NCI-H2196 treated with DMSO at 0.1 percent for 48 hours (cell line): ENCODE results near the gene LHPP.

ENCODE experiments used
- DNase-seq: peaks from one replicate; lab custom pipeline; 2025; ENCODE audit not compliant: unreplicated experiment; lab: John Stamatoyannopoulos, UW

The LHPP gene

GRCh38 chr10:124447751-124448466 is 13.7 kb upstream of the LHPP start:
- no peak for DNase-seq

GRCh38 chr10:124448696-124449169 is 12.9 kb upstream of the LHPP start:
- DNase-seq = no peak

DNA sequence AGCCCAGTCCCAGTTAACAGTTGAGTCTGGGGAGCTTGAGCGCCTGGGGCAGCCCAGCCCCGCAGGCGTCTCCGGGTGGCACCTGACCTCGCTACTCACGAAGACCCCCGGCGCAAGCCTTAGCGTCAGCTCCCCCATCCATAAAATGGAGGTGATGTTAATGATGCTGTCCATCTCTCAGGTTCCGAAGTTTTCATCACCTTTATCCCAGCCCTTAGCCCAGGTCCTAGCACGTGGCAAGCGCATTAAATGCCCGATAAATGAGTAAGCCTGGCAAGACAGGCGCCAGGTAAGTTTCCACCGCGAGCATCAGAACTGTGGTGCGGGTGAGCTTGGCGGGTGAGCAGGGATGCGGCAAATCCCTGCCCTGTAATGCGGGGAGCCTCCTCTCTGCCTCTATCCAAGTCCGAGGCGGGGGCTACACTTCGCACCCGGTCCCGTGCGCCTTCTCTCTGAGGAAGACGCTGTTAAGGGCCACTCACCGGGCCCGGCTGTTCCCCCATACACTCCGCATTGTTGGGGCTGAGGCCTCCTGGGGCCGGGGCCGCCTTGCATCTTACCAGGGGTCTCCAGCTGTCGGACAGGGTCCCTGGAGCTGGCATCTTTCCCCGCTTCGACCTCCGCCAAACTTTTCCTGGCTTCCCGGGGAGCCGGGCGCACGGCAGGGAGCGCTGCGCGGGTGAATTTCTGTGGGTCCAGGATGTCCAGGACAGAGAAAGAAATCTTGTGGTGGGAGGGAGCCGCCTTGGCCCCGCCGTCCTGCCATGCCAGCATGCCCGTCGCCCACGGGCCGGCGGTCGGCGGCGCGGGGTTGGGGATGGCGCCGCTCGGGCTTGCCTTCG is 12.2 kb upstream of the LHPP start:
- no peak for DNase-seq

- peak; percentile 17 for DNase-seq
Observed at GRCh38 chr10:124450012-124450782, 11.4 kb upstream of the LHPP start, which contains the start of gene NKX1-2. Gene NKX1-2 (minus strand): TSS chr10:124450035. CDS start chr10:124449943, 92 bp downstream.

- DNase-seq = no peak
Observed at GRCh38 chr10:124450783-124451057, 10.9 kb upstream of the LHPP start.

DNA sequence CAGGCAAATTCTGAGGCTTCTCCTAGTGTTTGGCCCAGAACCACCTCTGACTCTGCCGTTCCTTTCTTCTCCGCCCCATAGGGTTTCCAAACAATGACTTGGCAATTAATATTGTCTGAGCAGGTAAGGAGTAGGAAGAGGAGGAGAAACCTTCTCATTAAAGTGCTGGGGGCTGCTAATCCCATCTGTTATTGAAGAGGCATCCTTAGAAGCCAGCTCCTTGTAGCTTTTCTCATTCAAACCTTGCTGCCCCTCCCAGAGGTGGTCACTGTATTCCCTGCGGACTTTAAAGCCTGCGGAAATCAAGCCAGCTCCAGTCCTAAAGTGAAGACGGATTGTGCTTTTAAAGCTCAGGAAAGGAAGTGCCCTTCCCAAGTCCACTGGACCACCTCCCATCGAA is 10.3 kb upstream of the LHPP start:
- no peak for DNase-seq

DNA sequence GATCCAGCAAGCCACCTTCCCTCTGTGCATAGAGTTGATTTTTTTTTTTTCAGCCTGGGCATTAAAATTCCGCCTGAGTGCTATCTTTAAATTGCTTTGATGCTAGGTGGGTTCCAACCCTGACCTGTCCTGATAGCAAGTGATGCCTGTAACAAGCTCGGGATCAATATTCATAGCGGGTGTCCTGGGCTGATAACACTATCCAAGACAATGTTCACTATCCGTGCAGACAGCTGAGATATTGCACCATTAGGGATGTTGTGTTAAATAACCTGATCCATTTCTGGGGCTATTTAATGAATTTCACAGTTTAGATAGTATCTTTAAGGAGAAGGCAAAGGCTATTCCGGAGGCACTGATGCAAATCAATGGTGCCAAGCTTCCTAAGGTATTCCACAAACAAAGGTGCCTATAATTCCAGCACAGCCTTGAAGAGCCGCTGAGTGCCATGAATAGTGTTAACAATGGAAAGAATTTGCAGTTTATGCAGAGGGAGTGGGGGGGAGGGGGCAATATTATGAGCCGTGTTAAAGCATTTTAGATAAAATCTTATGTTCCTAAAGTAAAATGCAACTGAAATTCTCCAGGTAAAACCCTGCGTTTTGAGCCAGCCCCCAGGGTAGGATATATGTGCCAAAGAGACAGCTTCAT is 7.5 kb upstream of the LHPP start:
- DNase-seq = no peak

DNA sequence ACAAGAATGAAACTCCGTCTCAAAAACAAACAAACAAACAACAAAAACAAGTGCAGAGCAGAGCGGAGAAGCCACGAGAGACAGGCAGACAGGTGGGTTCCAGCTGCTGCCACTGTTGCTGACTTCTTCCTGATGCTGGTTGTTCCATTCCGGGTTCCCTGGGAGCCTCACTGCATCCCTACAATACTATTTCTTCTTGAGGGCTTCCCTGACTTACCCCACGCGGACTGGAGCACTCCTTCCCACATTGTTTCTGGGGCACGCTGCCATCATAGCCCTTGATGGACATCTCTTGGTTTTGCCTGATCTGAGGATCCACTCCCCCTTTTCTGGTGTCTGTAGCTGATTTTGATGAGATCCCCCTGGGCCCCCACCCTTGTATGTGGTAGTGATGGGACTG is 6.2 kb upstream of the LHPP start:
- no peak for DNase-seq

DNA sequence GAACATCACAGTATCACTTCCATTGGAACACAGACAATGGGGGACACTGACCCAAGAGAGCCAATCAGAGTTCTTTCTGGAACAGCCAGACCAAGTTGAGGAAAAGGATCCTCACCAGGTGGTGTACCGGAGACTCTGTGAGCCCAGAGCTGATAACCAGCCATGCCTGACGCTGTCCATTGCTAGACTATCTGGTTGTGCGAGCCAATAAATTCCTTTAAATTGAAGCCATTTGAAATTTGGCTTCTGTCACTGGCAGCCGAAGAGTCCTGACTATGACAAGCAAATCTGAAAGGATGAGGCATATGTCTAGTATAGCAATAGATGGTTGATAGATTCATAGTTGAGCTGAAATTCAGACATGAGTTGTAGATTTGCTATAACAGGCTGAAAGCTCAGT is 3.1 kb upstream of the LHPP start:
- DNase-seq = no peak

DNA sequence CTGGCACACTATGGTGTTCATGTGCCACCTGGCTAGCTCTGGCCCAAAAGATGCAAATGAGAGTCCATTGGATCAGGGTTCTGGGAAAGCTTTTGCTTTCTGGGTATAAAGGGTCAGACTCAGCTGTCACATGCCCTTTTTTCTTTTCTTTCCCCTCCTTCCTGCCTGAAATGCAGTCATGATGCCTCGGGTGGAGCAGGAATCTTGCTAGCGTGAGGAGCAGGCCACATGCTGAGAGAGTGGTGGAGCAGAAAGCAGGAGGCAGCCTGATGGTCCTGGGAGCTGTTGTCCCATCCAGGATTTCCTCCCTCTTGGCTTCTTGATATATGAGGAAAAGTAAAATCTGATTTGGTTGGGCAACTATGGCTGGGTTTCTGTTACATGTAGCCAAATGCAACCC is 2.7 kb upstream of the LHPP start:
- no peak for DNase-seq

- no peak for DNase-seq
Observed at GRCh38 chr10:124459395-124459794, 2.2 kb upstream of the LHPP start.

DNA sequence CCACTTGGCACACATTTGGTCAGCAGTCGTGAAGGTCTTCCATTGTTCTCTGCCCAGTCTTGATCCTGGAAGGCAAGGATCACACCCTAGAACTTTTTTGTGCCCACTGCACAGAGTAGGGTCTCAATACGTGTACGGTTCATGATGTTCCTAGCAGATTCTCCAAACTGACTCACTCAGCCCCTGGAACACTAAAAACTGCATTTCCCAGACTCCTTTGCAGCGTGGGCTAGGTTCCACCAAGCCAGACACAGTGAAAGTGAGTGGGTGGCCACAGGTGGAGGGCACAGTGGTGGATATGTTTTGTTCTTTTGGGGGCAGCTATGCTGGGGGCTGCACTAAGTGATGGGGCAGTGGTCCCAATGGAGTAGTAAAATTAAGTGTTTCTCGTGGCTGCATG is 1.5 kb upstream of the LHPP start:
- no peak for DNase-seq

- no peak for DNase-seq
Observed at GRCh38 chr10:124462348-124462695, 699 bp downstream of the LHPP start.

GRCh38 chr10:124464028-124464965 is 2.7 kb downstream of the LHPP start:
- DNase-seq = no peak

DNA sequence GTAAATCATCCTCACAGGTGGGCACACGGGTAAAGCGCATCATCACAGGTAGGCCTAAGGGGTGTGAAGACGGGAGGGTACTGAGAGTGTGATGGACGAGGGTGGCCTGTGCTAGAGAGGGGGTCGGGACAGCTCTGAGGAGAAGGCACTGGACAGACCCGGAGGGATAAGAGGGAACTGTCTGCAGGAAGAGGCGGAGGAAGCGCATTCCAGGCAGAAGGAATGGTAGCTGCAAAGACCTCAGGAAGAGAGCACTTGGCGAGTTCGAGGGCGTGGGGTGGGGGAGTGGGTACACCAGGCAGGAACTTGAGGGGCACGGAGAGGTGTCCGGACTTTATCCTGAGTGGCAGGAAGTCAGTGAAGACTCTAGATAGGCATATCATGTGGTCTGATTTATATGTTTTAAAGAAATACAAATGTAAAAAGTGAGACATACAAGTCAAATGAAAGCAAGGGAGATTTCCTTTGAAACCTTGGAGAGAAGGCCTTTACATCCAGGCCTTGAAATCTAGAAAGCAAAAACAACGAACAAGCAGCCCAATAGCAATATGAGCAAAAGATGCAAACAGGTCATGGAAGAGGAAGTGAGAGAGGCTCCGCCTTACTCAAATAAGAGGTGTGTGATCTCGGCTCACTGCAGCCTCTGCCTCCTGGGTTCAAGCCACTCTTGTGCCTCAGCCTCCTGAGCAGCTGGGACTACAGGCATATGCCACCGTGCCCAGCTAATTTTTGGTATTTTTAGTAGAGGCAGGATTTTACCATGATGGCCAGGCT is 3.6 kb downstream of the LHPP start:
- no peak for DNase-seq

DNA sequence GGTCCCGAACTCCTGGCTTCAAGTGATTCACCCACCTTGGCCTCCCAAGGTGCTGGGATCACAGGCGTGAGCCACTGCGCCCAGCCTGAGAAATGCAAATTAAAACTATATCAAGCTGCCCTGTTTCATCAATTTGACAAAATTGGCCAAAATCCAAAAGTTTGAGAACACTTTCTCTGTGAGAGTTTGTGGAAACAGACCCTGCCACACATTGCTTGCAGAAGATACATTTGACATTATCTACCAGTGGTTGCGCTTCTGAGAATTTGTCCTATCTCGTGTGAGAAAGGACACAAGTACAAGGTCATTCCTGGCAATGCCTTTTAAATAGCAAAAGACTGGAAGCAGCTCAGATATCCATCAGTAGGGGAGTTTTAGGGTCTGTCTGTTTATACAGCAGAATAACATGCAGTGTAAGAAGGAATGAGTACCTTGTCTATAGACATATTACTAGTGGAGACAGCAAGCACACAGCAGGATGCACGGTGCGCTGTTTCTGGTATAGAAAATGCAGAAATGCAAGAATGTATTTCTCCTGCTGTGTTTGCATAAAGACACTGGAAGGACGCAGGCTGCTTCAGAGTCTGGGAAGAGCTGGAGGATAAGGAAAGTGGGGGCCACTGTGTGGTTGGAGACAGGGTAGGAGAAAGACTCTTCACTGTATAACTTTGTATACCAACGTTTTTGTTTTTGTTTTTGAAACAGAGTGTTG is 4.3 kb downstream of the LHPP start:
- no peak for DNase-seq

DNA sequence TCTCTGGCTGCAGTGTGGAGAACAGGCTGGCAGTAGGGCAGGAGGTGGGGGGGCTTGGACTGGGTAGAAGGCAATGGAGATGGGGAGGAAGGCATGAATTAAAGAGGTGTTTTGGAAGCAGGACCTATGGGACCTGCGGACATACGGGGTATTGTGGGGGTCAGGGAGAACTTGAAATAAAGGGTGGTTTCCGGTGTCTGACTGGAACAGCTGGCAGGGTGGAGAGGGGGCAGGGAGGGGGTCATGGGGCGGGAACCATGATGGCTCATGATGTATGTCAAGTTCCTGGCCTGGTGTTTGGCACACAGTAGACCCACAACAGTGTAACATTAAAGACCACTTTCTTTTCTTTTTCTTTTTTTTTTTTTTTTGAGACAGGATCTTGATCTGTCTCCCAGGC is 5.5 kb downstream of the LHPP start:
- no peak for DNase-seq

DNA sequence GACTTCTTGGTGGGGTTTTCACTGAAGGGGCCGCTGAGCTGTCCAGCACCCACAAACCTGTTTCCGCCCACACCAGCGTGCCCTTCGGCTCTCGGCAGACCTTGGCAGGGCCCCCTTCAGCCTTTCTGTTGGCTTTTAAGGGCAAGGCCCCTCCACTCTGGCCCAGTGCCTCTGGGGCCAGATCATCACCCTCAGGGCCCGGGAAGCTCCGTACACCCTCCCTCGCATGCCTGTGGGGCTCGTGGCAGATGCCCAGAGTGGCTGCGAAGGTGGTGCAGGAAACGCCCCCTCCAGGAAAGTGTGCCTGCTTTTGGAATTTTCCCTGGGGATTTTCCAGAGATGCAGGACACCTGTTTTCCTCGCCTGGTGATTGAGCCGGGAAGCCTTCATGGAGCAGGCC is 7.0 kb downstream of the LHPP start:
- no peak for DNase-seq

GRCh38 chr10:124469956-124470484 is 8.4 kb downstream of the LHPP start:
- no peak for DNase-seq
